Measurements from ENCODE around the gene LZIC. TPM values are rescaled to one million over a fixed set of nuclear protein-coding genes. Genes with fewer than 3 reads are reported as not detected.

LZIC gene
- total and polyA plus RNA-seq, 2 of the 13 experiments (the other 11 are each of a cell fraction or from before 2014, with no cell fraction given): 25.2 to 71.8 TPM

GRCh38 chr1:9942939-9943788 lies at the start of gene LZIC, which contains the start of gene NMNAT1 (continued):
- TF ChIP-seq SOX13 (IDR thresholded peaks at IDR 0.05) (peak; percentile 41; the same call in 1 of the 2 replicates), SOX13 (CRISPR knock-in tag; conservative IDR thresholded peaks at IDR 0.05 in 1 of 2, IDR thresholded peaks at IDR 0.05 in 1 of 2) (peak in 1 of 2 experiments; percentile 69; a peak in 2 of 4 replicates), ZSCAN30 (CRISPR knock-in tag; IDR thresholded peaks at IDR 0.05) (peak; percentile 90; the same call in 1 of the 2 replicates), ZKSCAN8 (CRISPR knock-in tag; IDR thresholded peaks at IDR 0.05; ENCODE audit: borderline replicate concordance) (peak; percentile 85), YEATS2 (CRISPR knock-in tag; IDR thresholded peaks at IDR 0.05; ENCODE audit: borderline replicate concordance) (peak; percentile 97), TCF12 (IDR thresholded peaks at IDR 0.05) (no peak), TCF12 (CRISPR knock-in tag; IDR thresholded peaks at IDR 0.05) (0 out of 2 replicates have a peak, but pooled peaks have one; percentile 32), ZNF614 (CRISPR knock-in tag; IDR thresholded peaks at IDR 0.05; ENCODE audit: borderline replicate concordance) (peak; percentile 70), KDM2A (CRISPR knock-in tag; IDR thresholded peaks at IDR 0.05; ENCODE audit: borderline replicate concordance, low read depth) (peak; percentile 89), SATB2 (CRISPR knock-in tag; IDR thresholded peaks at IDR 0.05) (no peak), HMGXB4 (CRISPR knock-in tag; IDR thresholded peaks at IDR 0.05; ENCODE audit: borderline replicate concordance in 1 of 2, low read depth in 1 of 2) (peak; percentile 94 to 95), GFI1 (CRISPR knock-in tag; IDR thresholded peaks at IDR 0.05; ENCODE audit: borderline replicate concordance) (peak; percentile 76), REPIN1 (CRISPR knock-in tag; IDR thresholded peaks at IDR 0.05; ENCODE audit: borderline replicate concordance, low read depth) (peak; percentile 92; the same call in 1 of the 2 replicates), USF2 (IDR thresholded peaks at IDR 0.05; ENCODE audit: low read depth, low read length) (no peak), USF2 (CRISPR knock-in tag; IDR thresholded peaks at IDR 0.05; ENCODE audit: borderline replicate concordance) (no peak), DMAP1 (CRISPR knock-in tag; IDR thresholded peaks at IDR 0.05) (peak; percentile 90), SP2 (CRISPR knock-in tag; IDR thresholded peaks at IDR 0.05) (peak; percentile 82), TOE1 (CRISPR knock-in tag; IDR thresholded peaks at IDR 0.05) (peak; percentile 91), RORA (CRISPR knock-in tag; IDR thresholded peaks at IDR 0.05) (no peak), ZBTB43 (CRISPR knock-in tag; conservative IDR thresholded peaks at IDR 0.05) (peak; percentile 60; the same call in 1 of the 2 replicates), ZNF230 (CRISPR knock-in tag; IDR thresholded peaks at IDR 0.05) (peak; percentile 64; the same call in 1 of the 2 replicates), TAF1 (CRISPR knock-in tag; IDR thresholded peaks at IDR 0.05) (peak; percentile 92), FOXP1 (IDR thresholded peaks at IDR 0.05) (no peak), FOXP1 (CRISPR knock-in tag; IDR thresholded peaks at IDR 0.05) (0 out of 2 replicates have a peak, but pooled peaks have one; percentile 34)
